Trophoblast cell (in vitro differentiated cells and primary cell): ENCODE results near the gene MLLT1.

Experiments
- DNase-seq, 2 donors: peaks; one replicate each; pipeline ENCODE4 v3.0.0-alpha.2; 2016
- H2AFZ ChIP-seq: 2 replicates; pipeline ENCODE4 v1.6.1; 2013; ENCODE audit warnings: low read length, moderate library complexity, mild to moderate bottlenecking; ENCODE audit not compliant: insufficient read depth, poor library complexity
- H2AK5ac ChIP-seq: 2 replicates; pipeline ENCODE4 v1.6.1; 2013; ENCODE audit warnings: mild to moderate bottlenecking, low read length
- H2BK120ac ChIP-seq: 2 replicates; pipeline ENCODE4 v1.6.1; 2013; ENCODE audit warnings: low read length, mild to moderate bottlenecking, moderate library complexity; ENCODE audit not compliant: insufficient read depth, poor library complexity
- H2BK12ac ChIP-seq: 2 replicates; pipeline ENCODE4 v1.6.1; 2013; ENCODE audit warnings: mild to moderate bottlenecking, low read length, moderate library complexity
- H2BK5ac ChIP-seq: 2 replicates; pipeline ENCODE4 v1.6.1; 2013; ENCODE audit warnings: low read length, low read depth, moderate library complexity, mild to moderate bottlenecking; ENCODE audit not compliant: poor library complexity
- H3K14ac ChIP-seq: 2 replicates; pipeline ENCODE4 v1.6.1; 2013; ENCODE audit warnings: mild to moderate bottlenecking, low read length
- H3K18ac ChIP-seq: 2 replicates; pipeline ENCODE4 v1.6.1; 2013; ENCODE audit warnings: mild to moderate bottlenecking, low read length
- H3K23ac ChIP-seq: 2 replicates; pipeline ENCODE4 v1.6.1; 2013; ENCODE audit warnings: low read length
- H3K27ac ChIP-seq: 2 replicates; pipeline ENCODE4 v1.5.1; 2013; ENCODE audit warnings: low read depth, mild to moderate bottlenecking, inconsistent platforms, low read length, moderate library complexity
- H3K27me3 ChIP-seq: 2 replicates; pipeline ENCODE4 v1.6.1; 2013; ENCODE audit warnings: inconsistent platforms, mild to moderate bottlenecking, low read length, moderate library complexity; ENCODE audit not compliant: insufficient read depth
- H3K36me3 ChIP-seq, 2 experiments: 1 replicate in 1 of 2; 2 replicates in 1 of 2; pipeline ENCODE4 v1.6.1; 2013; ENCODE audit warnings: low read length in 2 of 2, mild to moderate bottlenecking in 2 of 2, moderate library complexity in 1 of 2; ENCODE audit not compliant: insufficient read depth in 2 of 2, control insufficient read depth in 1 of 2
- H3K4ac ChIP-seq: 2 replicates; pipeline ENCODE4 v1.6.1; 2013; ENCODE audit warnings: low read depth, mild to moderate bottlenecking, low read length, moderate library complexity
- H3K4me1 ChIP-seq, 2 experiments: 1 replicate in 1 of 2; 2 replicates in 1 of 2; pipeline ENCODE4 v1.6.1; 2013; ENCODE audit warnings: low read length in 2 of 2, mild to moderate bottlenecking in 2 of 2, moderate library complexity in 1 of 2; ENCODE audit not compliant: insufficient read depth in 2 of 2, control insufficient read depth in 1 of 2
- H3K4me2 ChIP-seq: 2 replicates; pipeline ENCODE4 v1.6.1; 2013; ENCODE audit warnings: inconsistent platforms, mild to moderate bottlenecking, low read length, moderate library complexity
- H3K4me3 ChIP-seq: 2 replicates; pipeline ENCODE4 v1.5.1; 2013; ENCODE audit warnings: mild to moderate bottlenecking, low read depth, low read length, inconsistent platforms
- H3K79me1 ChIP-seq: one replicate; pipeline ENCODE4 v1.6.1; 2013; ENCODE audit warnings: low read length
- H3K79me2 ChIP-seq: 2 replicates; pipeline ENCODE4 v1.6.1; 2013; ENCODE audit warnings: low read length, mild to moderate bottlenecking; ENCODE audit not compliant: control insufficient read depth, insufficient read depth, poor library complexity
- H3K9ac ChIP-seq: 2 replicates; pipeline ENCODE4 v1.6.1; 2013; ENCODE audit warnings: mild to moderate bottlenecking, low read length
- H3K9me3 ChIP-seq: 2 replicates; pipeline ENCODE4 v1.6.1; 2013; ENCODE audit warnings: low read depth, mild to moderate bottlenecking, control low read depth, inconsistent platforms, low read length; ENCODE audit not compliant: insufficient read depth
- H4K12ac ChIP-seq: 2 replicates; pipeline ENCODE4 v1.6.1; 2013; ENCODE audit warnings: low read depth, mild to moderate bottlenecking, low read length, moderate library complexity
- H4K8ac ChIP-seq: 2 replicates; pipeline ENCODE4 v1.6.1; 2013; ENCODE audit warnings: low read depth, mild to moderate bottlenecking, low read length, moderate library complexity
- H4K91ac ChIP-seq: one replicate; pipeline ENCODE4 v1.6.1; 2013; ENCODE audit warnings: low read depth, mild to moderate bottlenecking, low read length, moderate library complexity
- WGBS: extraction: QIAGEN DNeasy Blood & Tissue Kit; methylation state at CpG from one replicate; pipeline ENCODE4 v1.1.7; 2013; ENCODE audit warnings: missing lambda C conversion rate; ENCODE audit not compliant: insufficient read length, insufficient coverage; ENCODE audit errors: extremely low coverage; 5-methylcytosine and 5-hydroxymethylcytosine counted together

Gene MLLT1

GRCh38 chr19:6219147-6219525 is 60.6 kb downstream of the MLLT1 start:
- H3K27me3 ChIP-seq, result no peaks in the 10 kb centered on the region
- H2BK12ac ChIP-seq, result peak overlapping the region; percentile 13
- no peak overlapping the region for H3K23ac ChIP-seq
- H2AFZ ChIP-seq, result no peak overlapping the region
- peak overlapping the region; percentile 17 for H3K4ac ChIP-seq
- no peak overlapping the region for H4K8ac ChIP-seq
- no peak overlapping the region for H2BK5ac ChIP-seq
- no CpG with 5 or more reads among the region's 8 CpGs for WGBS
- H3K4me2 ChIP-seq, result no peak overlapping the region
- no peak overlapping the region for H3K4me3 ChIP-seq
- H2BK120ac ChIP-seq, result no peak overlapping the region
- no peak for DNase-seq
- no peak overlapping the region for H3K27ac ChIP-seq
- H3K14ac ChIP-seq, result no peak overlapping the region
- H3K9ac ChIP-seq, result no peak overlapping the region
- peaks cover 12% of the 10 kb centered on the region for H3K79me2 ChIP-seq
- H2AK5ac ChIP-seq, result no peak overlapping the region
- peaks cover 31% of the 10 kb centered on the region in 2 experiments for H3K4me1 ChIP-seq
- no peak overlapping the region for H4K12ac ChIP-seq
- H4K91ac ChIP-seq, result peak overlapping the region; percentile 34
- peaks cover 42% of the 10 kb centered on the region for H3K79me1 ChIP-seq
- H3K18ac ChIP-seq, result no peak overlapping the region
- H3K9me3 ChIP-seq, result no peaks in the 10 kb centered on the region
- peaks cover 57 to 65% of the 10 kb centered on the region in 2 experiments for H3K36me3 ChIP-seq

GRCh38 chr19:6218491-6219146 is 61.2 kb downstream of the MLLT1 start:
- Histone ChIP-seq H3K18ac (peak overlapping the region; percentile 79), H2AK5ac (peak overlapping the region; percentile 74), H2BK5ac (peak overlapping the region; percentile 79), H3K79me2 (peaks cover 12% of the 10 kb centered on the region), H3K4me3 (no peak overlapping the region), H3K4me1 (peaks cover 31% of the 10 kb centered on the region in 2 experiments), H3K23ac (no peak overlapping the region), H3K9ac (no peak overlapping the region), H3K27me3 (no peaks in the 10 kb centered on the region), H3K9me3 (no peaks in the 10 kb centered on the region), H3K79me1 (peaks cover 42% of the 10 kb centered on the region), H3K14ac (peak overlapping the region; percentile 72), H3K27ac (peak overlapping the region; percentile 92), H3K36me3 (peaks cover 52 to 63% of the 10 kb centered on the region in 2 experiments), H2BK12ac (peak overlapping the region; percentile 93), H4K12ac (peak overlapping the region; percentile 60), H3K4ac (peak overlapping the region; percentile 29), H3K4me2 (no peak overlapping the region), H4K91ac (peak overlapping the region; percentile 84), H4K8ac (peak overlapping the region; percentile 45), H2BK120ac (peak overlapping the region; percentile 77), H2AFZ (no peak overlapping the region)
- DNase-seq, result peak; percentile 58 to 86
- no CpG with 5 or more reads among the region's 18 CpGs for WGBS

DNA sequence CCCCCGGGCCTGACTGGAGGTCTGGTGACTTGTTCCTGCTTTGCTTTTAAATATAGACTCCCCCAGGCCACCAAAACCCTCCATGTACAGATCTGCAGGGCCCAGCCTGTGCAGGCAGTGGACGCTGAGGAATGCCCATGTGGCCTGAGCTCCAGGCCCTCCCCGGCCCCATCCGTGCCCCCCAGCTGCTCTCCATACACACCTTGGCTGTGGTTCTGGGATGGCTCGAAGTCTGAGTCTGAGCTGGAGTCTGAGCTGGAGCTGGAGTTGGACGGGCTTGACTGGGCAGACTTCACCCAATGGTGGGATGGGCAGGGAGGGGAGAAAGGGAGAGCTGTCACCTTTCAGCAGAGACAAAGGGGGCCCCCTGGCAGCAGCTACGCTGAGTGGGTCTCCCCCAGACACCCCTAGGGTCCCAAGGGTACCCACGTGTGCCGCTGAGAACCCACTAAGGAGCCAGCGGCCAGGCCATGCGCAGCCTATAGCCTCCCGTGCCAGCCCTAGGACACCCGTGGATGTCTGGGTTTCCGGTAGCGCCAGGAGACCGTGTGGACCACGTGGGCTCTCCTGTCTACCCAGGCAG is 61.9 kb downstream of the MLLT1 start:
- Histone ChIP-seq H3K9me3 (no peaks in the 10 kb centered on the region), H3K4ac (peak overlapping the region; percentile 29), H2BK12ac (peak overlapping the region; percentile 93), H3K4me1 (peaks cover 31% of the 10 kb centered on the region in 2 experiments), H2BK120ac (peak overlapping the region; percentile 77), H4K8ac (peak overlapping the region; percentile 45), H3K4me3 (no peak overlapping the region), H4K91ac (peak overlapping the region; percentile 84), H3K23ac (no peak overlapping the region), H3K36me3 (peaks cover 52 to 66% of the 10 kb centered on the region in 2 experiments), H3K4me2 (peak overlapping the region; percentile 48), H3K18ac (peak overlapping the region; percentile 79), H2AK5ac (peak overlapping the region; percentile 74), H4K12ac (peak overlapping the region; percentile 60), H3K79me2 (peaks cover 11% of the 10 kb centered on the region), H3K79me1 (peaks cover 42% of the 10 kb centered on the region), H3K9ac (no peak overlapping the region), H3K27me3 (no peaks in the 10 kb centered on the region), H3K27ac (peak overlapping the region; percentile 92), H2BK5ac (peak overlapping the region; percentile 79), H2AFZ (no peak overlapping the region), H3K14ac (peak overlapping the region; percentile 72)
- no CpG with 5 or more reads among the region's 17 CpGs for WGBS
- no peak for DNase-seq

GRCh38 chr19:6216996-6217751 is 62.6 kb downstream of the MLLT1 start:
- Histone ChIP-seq H3K4me2 (peak overlapping the region; percentile 50), H3K14ac (peak overlapping the region; percentile 72), H3K4me1 (peaks cover 31% of the 10 kb centered on the region in 2 experiments), H3K79me2 (peaks cover 11% of the 10 kb centered on the region), H3K36me3 (peaks cover 54 to 69% of the 10 kb centered on the region in 2 experiments), H4K12ac (peak overlapping the region; percentile 43), H2BK120ac (peak overlapping the region; percentile 92), H3K18ac (peak overlapping the region; percentile 86), H3K23ac (no peak overlapping the region), H3K4me3 (no peak overlapping the region), H2AK5ac (peak overlapping the region; percentile 39), H2AFZ (peak overlapping the region; percentile 32), H3K79me1 (peaks cover 42% of the 10 kb centered on the region), H3K27me3 (no peaks in the 10 kb centered on the region), H2BK5ac (peak overlapping the region; percentile 90), H4K8ac (peak overlapping the region; percentile 81), H4K91ac (peak overlapping the region; percentile 97), H3K27ac (peak overlapping the region; percentile 92), H3K4ac (peak overlapping the region; percentile 29), H3K9ac (no peak overlapping the region), H3K9me3 (no peaks in the 10 kb centered on the region), H2BK12ac (peak overlapping the region; percentile 66)
- no CpG with 5 or more reads among the region's 21 CpGs for WGBS
- DNase-seq, result peak in 1 of 2 donors; percentile 43
